Measurements from ENCODE around the gene PNMT.
"Not testable (repeated sequence)": the region's sequence is repeated elsewhere in the genome, so short reads cannot be mapped to it uniquely, and the experiment has no call there.

PNMT gene

DNA sequence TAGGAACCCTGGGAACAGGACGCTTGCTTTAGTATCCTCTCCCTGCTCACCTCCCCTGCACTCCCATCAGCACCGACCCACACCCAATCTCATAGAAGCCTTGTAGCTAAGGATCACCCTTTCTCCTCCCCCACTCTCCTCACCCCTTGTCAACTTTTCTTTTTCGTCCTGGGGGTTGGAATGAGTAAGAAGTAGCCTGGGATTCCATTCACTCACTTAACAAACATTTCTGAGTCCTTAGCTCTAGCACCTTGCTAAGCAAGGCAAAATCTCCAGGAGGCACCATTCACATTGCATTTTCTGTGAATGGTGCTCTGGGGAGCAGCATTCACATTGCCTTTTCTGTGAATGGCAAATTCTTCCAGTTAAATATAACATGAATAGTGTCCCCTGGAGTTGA, 20.7 kb downstream of the PNMT start:
- DNase-seq, result no peak

DNA sequence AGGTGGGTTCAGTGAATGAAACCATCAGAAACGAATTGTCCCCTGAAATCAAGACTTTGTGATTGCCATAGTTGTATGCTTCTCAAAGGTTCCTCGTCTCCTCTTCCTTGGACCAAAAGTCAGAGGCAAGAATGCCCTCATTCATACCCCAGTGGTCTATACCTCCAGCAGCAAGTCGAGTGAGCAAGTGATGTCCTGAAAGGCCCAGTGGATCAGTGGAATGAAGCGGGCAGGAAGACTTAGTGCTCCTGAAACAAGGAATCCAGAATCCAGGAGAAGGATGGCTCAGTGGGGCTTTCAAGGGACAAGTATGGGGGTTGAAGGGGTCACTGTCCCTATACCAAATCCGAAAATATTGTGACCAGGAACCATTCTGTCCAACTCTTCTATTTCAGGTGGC, 26.3 kb downstream of the PNMT start:
- no peak for DNase-seq

DNA sequence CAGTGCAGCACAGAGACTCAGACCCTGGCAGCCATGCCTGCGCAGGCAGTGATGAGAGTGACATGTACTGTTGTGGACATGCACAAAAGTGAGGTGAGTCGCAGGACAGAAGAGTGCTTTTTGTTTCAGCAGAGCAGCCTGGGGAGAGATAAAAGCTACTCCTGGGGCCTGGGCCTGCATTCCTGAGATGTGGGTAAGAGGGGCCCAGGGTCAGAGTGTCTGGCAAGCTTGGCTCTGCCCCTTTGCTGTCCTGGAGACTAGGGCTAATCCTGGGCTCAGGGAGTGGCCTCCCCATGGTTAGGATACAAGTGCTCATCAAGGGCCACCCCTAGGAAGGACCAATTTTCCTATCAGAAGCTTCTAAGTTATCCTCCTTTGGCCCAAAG, 26.8 kb downstream of the PNMT start:
- DNase-seq, result no peak

DNA sequence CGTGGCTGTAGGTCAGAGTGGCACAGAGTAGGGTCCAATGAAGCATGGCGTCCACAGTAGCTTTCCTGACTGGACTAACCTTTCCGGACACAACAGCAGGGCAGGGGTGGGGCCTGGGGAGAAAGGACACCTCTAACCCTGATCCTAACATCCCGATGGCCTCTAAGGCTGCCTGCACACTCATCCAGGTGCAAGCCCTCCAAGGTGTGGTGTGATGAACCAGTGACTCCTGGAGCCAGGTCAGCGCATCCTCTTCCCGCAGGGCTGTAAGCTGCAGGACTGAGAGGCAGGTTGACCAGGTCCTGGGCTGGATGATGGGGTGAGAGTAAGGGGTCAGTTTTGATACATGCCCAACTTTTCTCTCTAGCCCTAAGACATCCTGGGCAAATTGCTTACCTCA, 28.5 kb downstream of the PNMT start:
- DNase-seq, result no peak

DNA sequence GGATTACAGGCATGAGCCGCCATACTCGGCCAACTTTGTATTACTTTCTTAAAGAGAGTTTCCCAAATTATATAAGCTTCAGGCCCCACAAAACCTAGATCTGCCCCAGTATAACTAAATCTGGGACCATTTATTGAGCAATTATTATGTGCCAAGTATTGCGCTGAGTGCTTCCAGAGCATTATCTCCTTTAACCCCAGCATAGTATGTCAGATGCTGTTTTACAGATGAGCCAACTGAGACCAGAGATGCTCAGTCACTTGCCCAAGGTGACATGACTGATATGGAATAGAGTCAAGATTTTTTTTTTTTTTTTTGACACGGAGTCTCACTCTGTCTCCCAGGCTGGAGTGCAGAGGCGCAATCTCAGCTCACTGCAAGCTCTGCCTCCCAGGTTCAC, 29.7 kb downstream of the PNMT start:
- DNase-seq, result no peak

DNA sequence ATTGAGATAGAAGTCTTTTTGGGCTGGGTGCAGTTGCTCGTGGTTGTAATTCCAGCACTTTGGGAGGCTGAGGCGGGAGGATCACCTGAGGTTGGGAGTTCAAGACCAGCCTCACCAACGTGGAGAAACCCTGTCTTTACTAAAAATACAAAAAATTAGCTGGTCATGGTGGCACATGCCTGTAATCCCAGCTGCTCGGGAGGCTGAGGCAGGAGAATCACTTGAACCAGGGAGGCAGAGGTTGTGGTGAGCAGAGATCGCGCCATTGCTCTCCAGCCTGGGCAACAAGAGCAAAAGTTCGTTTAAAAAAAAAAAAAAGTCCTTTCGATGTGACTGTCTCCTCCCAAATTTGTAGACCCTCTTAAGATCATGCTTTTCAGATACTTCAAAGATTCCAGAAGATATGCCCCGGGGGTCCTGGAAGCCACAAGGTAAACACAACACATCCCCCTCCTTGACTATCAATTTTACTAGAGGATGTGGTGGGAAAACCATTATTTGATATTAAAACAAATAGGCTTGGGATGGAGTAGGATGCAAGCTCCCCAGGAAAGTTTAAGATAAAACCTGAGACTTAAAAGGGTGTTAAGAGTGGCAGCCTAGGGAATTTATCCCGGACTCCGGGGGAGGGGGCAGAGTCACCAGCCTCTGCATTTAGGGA, 31.0 kb downstream of the PNMT start:
- DNase-seq, result not testable (repeated sequence)

DNA sequence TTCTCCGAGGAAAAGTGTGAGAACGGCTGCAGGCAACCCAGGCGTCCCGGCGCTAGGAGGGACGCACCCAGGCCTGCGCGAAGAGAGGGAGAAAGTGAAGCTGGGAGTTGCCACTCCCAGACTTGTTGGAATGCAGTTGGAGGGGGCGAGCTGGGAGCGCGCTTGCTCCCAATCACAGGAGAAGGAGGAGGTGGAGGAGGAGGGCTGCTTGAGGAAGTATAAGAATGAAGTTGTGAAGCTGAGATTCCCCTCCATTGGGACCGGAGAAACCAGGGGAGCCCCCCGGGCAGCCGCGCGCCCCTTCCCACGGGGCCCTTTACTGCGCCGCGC, 31.5 kb downstream of the PNMT start, which contains the start of gene ERBB2:
Gene ERBB2 (plus strand): TSS at position 247 of the 330 bp plus-strand sequence. CDS start 175 bp downstream, outside the sequence.
- DNase-seq, result no peak

DNA sequence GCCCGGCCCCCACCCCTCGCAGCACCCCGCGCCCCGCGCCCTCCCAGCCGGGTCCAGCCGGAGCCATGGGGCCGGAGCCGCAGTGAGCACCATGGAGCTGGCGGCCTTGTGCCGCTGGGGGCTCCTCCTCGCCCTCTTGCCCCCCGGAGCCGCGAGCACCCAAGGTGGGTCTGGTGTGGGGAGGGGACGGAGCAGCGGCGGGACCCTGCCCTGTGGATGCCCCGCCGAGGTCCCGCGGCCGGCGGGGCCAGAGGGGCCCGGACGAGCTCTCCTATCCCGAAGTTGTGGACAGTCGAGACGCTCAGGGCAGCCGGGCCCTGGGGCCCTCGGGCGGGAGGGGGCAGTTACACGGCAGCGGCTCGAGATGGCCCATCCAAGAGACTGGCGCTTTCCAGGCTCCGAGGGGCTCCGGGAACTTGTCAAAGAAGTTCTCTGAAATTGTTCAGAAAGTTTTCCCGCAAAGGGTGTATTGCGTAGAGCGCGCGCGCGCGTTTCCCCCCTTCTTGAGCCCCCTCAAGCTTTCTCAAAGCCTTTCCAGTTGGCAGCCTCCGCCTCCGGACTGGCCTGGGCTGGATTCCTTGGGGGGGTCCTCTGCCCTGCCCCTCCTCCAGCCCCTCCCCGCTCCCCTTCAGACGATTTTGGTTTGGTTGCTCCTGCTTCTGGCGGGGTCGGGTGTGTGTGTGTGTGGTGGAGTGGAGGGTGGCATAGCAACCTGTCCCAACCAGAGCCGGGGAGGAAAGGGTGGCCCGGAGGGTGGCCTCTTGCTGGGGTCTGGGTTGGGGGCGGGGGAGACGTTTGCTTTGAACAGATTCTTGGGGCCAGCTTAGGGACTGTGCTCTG, 32.1 kb downstream of the PNMT start:
- DNase-seq, result no peak

DNA sequence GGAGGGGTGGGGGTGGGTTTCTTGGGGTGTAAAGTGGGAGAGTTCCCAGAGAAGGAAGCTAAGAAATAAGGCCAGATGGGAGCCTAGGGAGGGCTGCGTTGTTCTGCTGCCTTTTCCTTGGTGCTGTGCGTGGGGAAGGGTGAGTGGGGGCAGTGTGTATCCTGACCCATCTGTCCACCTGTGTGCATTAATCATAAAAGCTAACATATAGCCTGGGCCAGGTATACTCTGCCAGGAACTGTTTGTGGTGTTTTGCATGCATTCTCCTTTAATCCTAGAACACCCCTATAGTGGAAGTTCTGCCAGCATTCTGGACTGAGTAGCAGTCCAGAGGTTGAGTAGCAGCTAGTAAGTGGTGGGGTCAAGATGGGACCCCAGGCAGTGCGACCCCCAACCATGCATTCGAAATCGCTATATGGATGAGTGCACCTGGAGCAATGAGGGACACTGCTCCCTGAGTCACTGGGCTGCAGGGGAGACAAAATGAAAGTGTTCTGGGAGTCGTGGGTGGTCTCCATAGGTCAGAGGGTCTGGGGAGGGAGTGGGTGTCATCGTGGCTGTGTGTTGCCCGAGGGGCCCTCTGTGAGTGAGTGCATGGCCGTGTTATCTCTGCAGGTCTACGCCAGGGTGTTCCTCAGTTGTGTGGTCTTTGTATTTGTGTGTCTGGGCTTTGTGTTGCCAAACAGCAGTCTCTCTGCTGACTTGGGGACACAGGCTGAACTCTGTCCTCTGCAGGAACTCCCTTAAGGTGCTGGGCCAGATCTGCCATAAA, 32.9 kb downstream of the PNMT start:
- no peak for DNase-seq

DNA sequence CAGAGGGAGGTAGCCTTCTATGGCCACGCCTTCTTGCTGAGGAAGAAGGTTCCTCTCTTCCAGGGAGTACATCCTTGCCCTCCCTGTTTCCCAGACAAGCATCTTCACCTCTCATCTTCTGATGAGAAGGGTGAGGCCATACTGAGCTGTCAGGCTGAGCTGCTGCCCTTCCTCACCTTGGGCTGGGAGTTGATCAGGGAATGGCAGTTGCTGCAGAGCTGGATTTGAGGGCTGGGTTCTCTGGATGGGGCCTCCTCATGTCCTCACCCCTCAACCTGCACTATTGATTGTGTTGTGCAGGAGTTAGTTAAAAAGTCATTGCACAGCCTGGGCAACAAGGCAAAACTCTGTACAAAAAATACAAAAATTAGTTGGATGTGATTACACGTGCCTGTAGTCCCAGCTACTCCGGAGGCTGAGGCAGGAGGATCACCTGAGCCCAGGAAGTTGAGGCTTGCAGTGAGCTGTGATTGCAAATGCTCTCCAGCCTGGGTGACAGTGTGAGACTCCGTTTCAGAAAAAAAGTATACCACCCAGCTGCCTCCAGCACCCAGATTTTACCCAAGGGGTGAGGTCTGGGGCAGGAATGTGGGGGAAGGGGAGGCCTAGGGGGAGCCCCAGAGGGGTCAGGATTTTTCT, 33.6 kb downstream of the PNMT start:
- DNase-seq, result no peak

DNA sequence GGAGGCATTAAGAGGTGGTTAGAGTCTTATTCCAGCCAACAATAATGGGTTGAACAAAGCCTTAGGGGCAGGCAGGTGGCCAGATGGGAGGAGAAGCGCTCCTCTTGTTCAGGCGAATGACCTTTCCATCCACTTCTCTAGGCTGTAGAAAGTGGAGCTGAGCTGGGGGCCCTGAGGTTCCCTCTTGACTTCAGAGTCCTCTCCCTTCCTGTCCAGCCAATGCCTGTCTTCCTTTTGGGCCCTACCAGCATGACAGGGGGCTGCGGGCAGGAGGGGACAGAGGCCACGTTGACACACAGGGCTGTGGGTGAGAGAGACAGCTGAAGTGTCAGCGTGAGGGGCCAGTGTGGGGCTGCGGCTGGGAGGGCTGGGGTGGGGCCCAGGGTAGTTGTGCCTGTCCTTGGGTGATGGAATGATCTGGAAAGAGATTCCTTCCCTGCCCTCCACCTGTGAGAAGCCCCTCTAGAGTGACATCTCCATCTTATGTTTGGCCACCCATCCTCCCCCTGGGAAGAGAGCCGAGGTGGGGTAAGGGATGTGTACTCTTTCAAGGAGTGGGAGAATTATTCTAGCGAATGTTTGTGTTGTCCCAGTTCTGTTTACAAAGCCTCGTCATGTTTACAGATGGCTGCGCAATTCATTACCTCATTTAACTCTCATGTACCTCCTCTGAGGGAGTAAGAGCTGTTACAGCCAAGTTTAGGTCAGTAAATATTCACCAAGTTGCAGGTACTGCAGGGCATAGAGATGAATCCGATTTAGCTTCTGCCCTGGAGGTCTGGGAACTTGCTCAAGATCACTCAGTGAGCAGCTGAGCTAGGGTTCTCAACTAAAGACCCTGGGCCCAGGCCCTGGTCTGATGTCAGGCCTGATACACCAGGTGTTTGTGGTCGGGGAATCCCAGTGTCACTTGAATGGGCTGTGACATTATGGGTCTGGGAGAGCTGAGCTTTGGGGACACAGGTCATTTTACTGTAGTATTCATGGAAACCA, 34.9 kb downstream of the PNMT start:
- DNase-seq, result no peak

DNA sequence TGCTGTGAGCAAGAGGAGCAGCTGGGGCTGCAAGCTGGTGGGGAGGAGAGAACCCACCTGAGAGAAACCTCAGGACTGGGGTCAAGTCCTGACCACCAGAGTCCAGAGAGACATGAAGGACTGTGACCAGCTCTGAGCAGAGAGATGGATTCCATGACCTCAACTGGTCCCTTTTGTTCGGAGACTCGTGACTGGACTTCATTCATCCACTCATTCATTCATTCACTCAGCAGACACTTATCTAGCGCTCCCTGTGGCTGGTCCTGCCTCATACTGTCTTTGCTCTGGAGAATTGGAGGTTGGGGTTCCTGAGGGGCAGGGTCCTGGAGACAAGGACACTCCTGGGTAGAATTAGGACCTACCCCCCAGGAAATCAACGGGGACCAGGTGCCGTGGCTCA, 35.7 kb downstream of the PNMT start:
- DNase-seq, result no peak

DNA sequence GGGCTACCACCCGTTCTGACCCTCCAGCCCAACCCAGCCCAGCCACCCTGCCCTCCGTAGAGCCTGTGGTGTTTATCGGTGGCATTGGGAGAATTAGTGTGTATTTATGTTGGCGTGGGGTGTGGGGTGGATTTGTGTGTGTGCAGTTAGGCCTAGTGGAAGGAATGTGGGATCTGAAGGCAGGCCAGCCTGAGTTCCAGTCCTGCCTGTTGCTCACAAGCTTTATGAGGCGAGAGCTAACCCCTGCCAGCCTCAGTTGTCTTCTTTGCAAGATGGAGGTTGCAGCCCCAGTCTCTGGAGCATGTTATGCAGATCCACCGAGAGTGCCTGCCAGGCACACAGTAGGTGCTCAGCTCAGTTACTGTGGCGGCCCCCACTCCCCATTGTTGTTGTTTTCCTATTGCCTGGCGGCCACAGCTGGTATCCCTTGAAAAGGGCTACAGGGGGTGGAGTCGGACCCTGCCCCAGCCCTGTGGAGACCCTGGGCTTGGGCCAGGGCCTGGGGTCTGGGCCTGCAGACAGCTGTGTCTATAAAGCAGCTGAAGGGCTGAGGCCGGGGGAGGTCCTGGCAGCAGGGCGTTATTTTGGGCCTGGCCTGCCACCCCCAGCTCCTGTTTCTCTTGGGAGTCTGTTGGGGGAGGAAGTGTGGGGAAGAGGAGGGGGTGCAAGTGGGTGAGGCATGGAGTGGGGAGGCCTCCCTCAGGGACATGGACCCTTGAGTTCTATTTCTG, 36.7 kb downstream of the PNMT start:
- DNase-seq, result no peak

DNA sequence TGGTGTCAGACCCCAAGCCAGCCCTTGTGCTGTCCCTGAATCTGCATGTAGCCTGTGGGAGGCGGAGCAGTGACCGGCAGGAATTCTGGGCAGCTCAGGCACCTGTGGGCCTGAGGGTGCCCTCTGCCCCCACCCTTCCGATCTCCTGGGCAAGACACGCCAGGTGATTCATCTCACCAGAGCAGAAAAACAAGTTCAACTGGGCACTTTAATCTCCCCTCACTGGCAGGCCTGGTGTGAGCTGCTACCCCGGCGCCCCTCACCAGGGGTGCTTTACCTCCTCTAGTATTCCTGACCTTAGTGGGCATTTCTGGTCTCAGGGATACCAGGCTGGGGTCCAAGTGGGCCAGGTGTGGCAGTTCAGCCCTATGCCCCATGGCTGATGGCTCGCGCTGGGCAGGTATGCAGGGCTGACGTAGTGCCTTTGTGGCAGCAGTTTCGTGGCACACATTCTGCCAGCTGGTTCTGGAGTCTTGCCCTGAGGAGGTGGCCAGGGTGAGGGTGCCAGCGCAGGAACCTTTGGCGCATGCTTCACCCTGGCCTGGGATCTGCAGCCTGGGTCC, 37.6 kb downstream of the PNMT start:
- no peak for DNase-seq

DNA sequence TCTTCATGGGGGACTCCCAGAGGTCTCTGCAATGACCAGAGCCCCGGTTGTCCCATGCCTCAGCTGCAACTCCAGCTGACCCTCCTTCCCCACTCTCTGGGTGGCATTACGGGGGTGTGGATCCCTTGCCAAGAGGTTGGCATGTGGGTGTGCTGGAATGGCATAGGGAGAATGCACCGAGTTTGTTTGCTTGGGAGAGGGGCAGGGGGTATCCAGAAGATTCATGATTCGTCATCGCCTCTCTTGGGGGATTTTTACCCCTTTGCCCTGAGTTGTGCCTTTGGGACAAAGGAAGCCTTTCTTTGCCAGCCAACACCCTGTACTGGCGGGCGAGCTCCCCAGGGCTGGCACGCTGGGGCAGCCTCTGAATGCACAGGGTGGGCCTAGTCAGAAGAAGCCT, 38.1 kb downstream of the PNMT start:
- no peak for DNase-seq

DNA sequence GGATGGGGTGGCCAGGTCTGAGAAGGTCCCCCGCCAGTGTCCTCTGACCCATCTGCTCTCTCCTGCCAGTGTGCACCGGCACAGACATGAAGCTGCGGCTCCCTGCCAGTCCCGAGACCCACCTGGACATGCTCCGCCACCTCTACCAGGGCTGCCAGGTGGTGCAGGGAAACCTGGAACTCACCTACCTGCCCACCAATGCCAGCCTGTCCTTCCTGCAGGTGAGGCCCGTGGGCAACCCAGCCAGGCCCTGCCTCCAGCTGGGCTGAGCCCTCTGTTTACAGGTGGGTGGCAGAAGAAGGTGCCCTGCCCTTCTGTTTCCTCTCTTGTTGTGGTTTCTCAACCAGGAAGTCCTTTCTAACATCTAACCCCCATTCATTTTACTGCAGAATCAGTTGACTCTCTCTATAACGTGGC, 38.7 kb downstream of the PNMT start:
- no peak for DNase-seq

DNA sequence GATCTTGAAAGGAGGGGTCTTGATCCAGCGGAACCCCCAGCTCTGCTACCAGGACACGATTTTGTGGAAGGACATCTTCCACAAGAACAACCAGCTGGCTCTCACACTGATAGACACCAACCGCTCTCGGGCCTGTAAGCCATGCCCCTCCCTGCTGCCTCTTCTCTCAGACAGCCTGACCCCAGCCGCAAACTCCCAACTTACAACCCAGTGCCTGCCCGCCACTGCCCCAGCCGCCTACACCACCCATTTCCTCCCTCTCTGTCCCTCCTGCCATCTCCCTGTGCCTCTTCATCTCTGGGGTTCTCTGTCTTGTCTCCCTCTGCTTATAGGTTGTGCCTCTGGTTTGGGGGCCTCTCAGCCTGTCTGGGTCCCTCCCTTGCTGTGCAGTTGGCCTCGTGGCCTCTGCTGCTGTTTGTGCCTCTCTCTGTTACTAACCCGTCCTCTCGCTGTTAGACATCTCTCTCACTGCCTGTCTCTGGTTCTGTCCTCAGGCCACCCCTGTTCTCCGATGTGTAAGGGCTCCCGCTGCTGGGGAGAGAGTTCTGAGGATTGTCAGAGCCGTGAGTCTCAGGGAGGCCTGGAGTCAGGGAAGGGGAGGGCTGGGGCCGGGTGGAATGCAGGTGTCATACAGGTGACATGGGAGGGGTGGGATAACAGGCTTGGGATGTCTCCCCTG, 41.2 kb downstream of the PNMT start:
- DNase-seq, result no peak

DNA sequence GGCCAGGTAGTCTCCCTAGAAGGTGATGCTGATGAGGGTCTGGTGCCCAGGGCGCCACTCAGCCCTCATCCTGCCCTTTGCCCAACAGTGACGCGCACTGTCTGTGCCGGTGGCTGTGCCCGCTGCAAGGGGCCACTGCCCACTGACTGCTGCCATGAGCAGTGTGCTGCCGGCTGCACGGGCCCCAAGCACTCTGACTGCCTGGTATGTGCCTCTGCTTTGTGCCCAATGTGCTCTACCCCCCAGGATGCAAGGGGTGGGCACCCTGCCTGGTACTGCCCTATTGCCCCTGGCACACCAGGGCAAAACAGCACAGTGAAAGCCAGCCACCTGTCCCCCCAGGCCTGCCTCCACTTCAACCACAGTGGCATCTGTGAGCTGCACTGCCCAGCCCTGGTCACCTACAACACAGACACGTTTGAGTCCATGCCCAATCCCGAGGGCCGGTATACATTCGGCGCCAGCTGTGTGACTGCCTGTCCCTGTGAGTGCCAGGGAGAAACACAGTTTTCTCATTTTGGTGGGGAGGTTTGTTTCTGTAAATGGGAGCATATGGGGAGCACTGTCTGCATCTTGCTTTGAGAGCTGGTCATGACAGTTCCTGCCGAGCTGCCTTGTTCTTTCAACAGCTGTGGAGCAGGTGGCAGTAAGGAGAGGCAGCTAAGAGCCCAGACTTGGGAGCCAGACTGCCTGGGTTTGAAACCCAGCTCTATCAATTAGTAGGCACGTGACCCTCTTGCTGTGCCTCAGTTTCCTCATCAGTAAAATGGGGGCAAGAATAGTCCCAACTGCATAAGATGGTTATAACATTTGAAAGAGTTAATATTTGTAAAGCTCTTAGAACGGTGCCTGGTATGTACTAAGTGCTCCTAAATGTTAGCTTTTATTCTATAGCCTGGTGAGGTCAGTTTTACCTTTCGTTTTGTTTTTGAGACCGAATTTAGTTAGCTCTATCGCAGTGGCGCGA, 42.0 kb downstream of the PNMT start:
- DNase-seq, result peak in 1 of 2 experiments; percentile 39

DNA sequence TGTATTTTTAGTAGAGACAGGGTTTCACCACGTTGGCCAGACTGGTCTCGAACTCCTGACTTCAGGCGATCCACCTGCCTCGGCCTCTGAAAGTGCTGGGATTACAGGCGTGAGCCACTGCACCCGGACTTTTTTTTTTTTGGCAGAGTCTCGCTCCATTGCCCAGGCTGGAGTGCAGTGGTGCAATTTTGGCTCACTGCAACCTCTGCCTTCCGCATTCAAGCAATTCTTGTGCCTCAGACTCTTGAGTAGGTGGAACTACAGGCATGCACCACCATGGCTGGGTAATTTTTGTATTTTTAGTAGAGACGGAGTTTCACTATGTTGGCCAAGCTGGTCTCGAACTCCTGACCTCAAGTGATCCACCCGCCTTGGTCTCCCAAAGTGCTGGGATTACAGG, 42.8 kb downstream of the PNMT start:
- DNase-seq, result not testable (repeated sequence)

Data from NCI-H524 (cell line).